ENCODE results near the gene MBD4. TPM values are rescaled to one million over a fixed set of nuclear protein-coding genes. Genes with fewer than 3 reads are reported as not detected.

The MBD4 gene
- total and polyA plus RNA-seq, 12 donors = 11.1 to 37.8 (median 19.2) TPM

DNA sequence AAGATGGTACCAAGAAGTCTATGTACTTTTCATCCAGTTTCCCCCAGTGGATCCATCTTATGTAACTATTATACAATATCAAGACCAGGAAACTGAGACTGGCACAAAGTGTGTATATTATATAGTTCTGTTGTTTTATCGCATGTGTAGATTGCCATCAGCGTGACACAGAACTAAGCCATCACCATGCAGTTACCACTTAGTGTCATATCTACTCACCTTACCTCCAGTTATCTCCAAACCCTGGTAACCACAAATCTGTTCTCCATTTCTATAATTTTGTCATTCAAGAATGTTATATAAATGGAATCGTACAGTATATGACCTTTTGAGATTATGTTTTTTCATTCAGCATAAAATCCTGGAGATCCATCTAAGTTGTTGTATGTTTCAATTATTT, 23.3 kb upstream of the MBD4 start:
- TF ChIP-seq, protein P1, sequence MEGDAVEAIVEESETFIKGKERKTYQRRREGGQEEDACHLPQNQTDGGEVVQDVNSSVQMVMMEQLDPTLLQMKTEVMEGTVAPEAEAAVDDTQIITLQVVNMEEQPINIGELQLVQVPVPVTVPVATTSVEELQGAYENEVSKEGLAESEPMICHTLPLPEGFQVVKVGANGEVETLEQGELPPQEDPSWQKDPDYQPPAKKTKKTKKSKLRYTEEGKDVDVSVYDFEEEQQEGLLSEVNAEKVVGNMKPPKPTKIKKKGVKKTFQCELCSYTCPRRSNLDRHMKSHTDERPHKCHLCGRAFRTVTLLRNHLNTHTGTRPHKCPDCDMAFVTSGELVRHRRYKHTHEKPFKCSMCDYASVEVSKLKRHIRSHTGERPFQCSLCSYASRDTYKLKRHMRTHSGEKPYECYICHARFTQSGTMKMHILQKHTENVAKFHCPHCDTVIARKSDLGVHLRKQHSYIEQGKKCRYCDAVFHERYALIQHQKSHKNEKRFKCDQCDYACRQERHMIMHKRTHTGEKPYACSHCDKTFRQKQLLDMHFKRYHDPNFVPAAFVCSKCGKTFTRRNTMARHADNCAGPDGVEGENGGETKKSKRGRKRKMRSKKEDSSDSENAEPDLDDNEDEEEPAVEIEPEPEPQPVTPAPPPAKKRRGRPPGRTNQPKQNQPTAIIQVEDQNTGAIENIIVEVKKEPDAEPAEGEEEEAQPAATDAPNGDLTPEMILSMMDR (IDR thresholded peaks at IDR 0.05) = no peak
- 95% methylated on average over 3 of the region's 3 CpGs for WGBS, 2 donors
- intact Hi-C loops (cut with DNase I) = no loop called here
- no peaks in the 10 kb centered on the region for H3K9me3 ChIP-seq
- H3K4me3 ChIP-seq = no peak overlapping the region
- peaks cover 0 to 47% (median 6%) of the 10 kb centered on the region in 9 donors for H3K36me3 ChIP-seq
- H3K4me1 ChIP-seq = peaks cover 0 to 22% (median 13%) of the 10 kb centered on the region in 9 donors
- no peak for DNase-seq
- no peak for ATAC-seq
- H3K27ac ChIP-seq = peak overlapping the region in 3 of 10 donors; percentile 71 to 84 (median 73)
- H3K27me3 ChIP-seq = no peaks in the 10 kb centered on the region

DNA sequence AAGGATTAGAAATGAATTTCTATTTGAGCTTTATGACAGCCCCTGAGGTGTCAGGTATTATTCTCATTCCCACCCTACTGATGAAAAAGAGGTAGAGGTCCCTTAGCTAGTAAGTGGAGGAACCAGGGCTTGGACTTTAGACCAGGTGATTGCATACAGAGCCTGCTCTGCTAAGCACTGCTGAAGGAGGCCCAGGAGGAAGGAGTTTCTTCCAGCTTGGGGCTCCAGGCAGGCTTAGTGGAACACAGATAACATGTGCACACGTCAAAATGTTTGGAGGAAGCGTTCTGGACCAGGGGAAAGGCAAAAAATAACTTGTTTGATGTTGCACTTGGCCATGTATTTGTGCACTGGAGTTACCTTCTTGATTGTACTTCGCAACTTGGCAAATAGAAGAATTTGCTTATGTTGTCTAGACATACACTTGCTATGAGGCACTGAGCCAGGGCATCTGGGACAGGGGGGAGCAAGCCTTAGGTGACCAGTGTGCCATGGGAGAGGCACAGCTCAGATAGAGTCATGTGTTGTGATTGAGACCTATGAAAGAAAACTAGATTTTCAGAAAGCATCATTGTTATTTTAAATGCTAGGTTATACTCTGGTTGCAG, 22.7 kb upstream of the MBD4 start:
- intact Hi-C loops (cut with DNase I) = no loop called here
- Histone ChIP-seq H3K9me3 (no peaks in the 10 kb centered on the region), H3K27ac (peak overlapping the region; percentile 21 to 84 (median 71)), H3K36me3 (peaks cover 0 to 49% (median 6%) of the 10 kb centered on the region in 9 donors), H3K4me1 (peaks cover 0 to 19% (median 13%) of the 10 kb centered on the region in 9 donors), H3K4me3 (no peak overlapping the region), H3K27me3 (no peaks in the 10 kb centered on the region)
- ATAC-seq (peak in 7 of 8 donors; percentile 36 to 86 (median 75)), DNase-seq (peak in 1 of 2 donors; percentile 27)
- WGBS, 2 donors = 49 to 65% methylated on average over 3 of the region's 3 CpGs
- TF ChIP-seq, protein P1 (IDR thresholded peaks at IDR 0.05) = no peak

DNA sequence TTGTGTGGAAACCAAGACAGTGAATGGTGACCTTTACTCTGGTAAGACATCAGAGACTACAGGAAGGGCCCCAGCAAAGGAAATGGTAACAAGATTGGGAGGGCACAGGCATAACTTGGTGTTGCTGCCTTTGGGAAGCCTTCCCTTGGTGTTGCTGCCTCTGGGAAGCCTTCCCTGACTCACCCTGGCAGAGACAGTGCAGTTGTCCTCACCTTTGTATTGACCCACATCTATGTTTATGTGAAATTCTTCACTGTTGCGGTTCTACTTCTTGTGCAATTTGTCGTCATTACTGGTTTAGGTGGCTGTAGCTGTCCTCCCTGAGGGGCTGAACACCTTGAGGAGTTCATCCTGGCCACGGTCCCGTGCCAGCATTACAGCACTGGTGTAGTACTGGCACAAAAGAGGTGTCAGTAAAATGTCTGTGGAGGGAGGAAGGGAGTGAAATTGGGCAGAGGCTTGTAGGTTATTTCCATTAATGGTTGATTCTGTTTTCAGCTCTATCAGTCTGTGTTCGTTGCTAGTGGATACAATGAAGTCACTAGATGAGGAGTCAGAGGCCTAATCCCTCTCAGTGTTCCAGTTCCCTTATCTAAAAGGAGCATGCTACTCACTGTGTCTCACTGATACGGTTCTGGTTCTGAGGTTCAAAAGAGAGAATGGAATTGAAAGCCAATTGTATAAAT, 21.9 kb upstream of the MBD4 start:
- peak overlapping the region; percentile 62 to 84 (median 71) for H3K27ac ChIP-seq
- no peak overlapping the region for H3K4me3 ChIP-seq
- no peaks in the 10 kb centered on the region for H3K9me3 ChIP-seq
- DNase-seq = peak; percentile 11 to 51
- peak; percentile 75 to 95 (median 90) for ATAC-seq
- H3K27me3 ChIP-seq = no peaks in the 10 kb centered on the region
- peaks cover 0 to 53% (median 6%) of the 10 kb centered on the region in 9 donors for H3K36me3 ChIP-seq
- WGBS, 2 donors = 49 to 61% methylated on average over 6 of the region's 6 CpGs
- intact Hi-C loops (cut with DNase I) = loop anchor here in 1 of 10 donors (2.0 kb wide), 1 partner anchor 21 kb away; the partner anchor contains the start of gene IFT122
- TF ChIP-seq, protein P1 (IDR thresholded peaks at IDR 0.05) = no peak
- H3K4me1 ChIP-seq = peaks cover 0 to 19% (median 13%) of the 10 kb centered on the region in 9 donors

DNA sequence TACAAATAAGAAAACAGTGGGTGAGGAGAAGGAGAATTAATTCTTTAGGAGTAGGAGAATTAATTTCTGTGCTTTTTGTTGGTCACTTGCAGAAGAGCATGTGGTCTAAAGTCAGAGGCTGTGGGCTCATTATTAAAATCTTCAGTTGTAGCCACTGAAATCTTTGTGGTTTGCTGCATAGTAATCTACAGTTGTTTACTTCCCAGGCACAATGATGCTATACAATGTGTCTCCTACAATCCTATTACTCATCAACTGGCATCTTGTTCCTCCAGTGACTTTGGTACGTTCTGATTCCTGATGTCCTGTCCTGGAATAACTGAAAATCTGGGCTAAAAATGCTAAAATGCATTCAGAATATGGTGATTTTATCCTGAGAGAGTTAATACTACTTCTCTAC, 21.3 kb upstream of the MBD4 start:
- H3K36me3 ChIP-seq = peaks cover 0 to 59% (median 12%) of the 10 kb centered on the region in 9 donors
- peak overlapping the region in 9 of 10 donors; percentile 62 to 84 (median 71) for H3K27ac ChIP-seq
- no peak for DNase-seq
- H3K9me3 ChIP-seq = no peaks in the 10 kb centered on the region
- TF ChIP-seq, protein P1 (IDR thresholded peaks at IDR 0.05) = no peak
- WGBS, 2 donors = 77 to 83% methylated on average over 1 of the region's 1 CpG
- peaks cover 0 to 19% (median 13%) of the 10 kb centered on the region in 9 donors for H3K4me1 ChIP-seq
- no peak overlapping the region for H3K4me3 ChIP-seq
- ATAC-seq = no peak
- H3K27me3 ChIP-seq = no peaks in the 10 kb centered on the region
- intact Hi-C loops (cut with DNase I) = loop anchor here in 1 of 10 donors (2.0 kb wide), 1 partner anchor 20 kb away; the partner anchor contains the start of gene IFT122

All from heart right ventricle (tissue), 16 donors.